ENCODE data around the gene FAM219A.
"Not testable (repeated sequence)": the region's sequence is repeated elsewhere in the genome, so short reads cannot be mapped to it uniquely, and the experiment has no call there.

FAM219A gene

DNA sequence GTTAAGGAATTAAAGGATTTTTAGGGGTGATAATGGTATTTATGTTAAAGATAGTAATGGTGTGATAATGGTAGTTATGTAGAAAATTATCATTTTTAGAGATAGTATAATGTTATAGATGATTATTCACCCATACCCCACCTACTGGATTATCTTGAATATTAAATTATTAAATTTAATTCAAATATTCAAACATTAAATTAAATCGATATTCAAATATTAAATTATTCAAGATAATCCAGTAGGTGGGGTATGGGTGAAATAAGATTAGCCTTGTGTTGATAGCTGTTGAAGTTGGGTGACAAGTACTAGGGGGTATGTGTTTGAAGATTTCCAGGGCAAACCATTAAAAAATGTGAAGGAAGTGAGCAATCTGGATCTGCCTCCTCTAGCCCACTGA is 15.6 kb downstream of the FAM219A start:
- DNase-seq = no peak

DNA sequence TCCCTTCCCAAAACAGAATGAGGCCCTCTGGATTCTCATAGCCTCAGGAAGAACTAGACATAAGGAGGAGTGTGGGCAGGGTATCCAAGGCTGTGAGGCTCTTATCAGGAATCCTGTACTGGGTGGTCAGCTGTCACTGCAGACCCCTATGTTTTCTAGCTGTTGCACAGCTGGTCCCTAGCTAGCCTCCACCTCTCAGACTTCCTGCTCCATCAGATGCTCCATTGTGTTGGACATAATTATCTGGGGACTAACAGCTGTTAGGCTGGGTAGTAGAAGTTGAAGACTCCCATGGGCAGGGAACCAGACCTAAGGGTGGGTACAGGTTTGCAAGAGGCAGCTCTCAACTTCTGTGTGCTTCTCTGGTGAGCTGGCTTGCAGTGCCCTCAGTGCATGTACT is 18.4 kb downstream of the FAM219A start:
- DNase-seq = no peak

DNA sequence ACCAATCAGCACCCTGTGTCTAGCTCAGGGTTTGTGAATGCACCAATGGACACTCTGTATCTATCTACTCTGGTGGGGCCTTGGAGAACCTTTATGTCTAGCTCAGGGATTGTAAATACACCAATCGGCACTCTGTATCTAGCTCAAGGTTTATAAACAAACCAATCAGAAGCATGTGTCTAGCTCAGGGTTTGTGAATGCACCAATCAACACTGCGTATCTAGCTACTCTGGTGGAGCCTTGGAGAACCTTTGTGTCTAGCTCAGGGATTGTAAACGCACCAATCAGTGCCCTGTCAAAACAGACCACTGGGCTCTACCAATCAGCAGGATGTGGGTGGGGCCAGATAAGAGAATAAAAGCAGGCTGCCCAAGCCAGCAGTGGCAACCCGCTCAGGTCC is 19.9 kb downstream of the FAM219A start:
- DNase-seq = not testable (repeated sequence)

DNA sequence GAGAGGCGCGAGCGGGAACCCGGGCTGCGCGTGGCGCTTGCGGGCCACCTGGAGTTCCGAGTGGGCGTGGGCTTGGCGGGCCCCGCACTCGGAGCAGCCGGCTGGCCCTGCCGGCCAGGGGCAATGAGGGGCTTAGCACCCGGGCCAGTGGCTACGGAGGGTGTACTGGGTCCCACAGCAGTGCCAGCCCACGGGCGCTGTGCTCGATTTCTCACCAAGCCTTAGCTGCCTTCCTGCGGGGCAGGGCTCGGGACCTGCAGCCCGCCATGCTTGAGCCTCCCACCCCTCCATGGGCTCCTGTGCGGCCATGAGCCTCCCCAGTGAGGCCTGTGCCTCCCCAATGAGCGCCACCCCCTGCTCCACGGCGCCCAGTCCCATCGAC is 20.5 kb downstream of the FAM219A start:
- not testable (repeated sequence) for DNase-seq

DNA sequence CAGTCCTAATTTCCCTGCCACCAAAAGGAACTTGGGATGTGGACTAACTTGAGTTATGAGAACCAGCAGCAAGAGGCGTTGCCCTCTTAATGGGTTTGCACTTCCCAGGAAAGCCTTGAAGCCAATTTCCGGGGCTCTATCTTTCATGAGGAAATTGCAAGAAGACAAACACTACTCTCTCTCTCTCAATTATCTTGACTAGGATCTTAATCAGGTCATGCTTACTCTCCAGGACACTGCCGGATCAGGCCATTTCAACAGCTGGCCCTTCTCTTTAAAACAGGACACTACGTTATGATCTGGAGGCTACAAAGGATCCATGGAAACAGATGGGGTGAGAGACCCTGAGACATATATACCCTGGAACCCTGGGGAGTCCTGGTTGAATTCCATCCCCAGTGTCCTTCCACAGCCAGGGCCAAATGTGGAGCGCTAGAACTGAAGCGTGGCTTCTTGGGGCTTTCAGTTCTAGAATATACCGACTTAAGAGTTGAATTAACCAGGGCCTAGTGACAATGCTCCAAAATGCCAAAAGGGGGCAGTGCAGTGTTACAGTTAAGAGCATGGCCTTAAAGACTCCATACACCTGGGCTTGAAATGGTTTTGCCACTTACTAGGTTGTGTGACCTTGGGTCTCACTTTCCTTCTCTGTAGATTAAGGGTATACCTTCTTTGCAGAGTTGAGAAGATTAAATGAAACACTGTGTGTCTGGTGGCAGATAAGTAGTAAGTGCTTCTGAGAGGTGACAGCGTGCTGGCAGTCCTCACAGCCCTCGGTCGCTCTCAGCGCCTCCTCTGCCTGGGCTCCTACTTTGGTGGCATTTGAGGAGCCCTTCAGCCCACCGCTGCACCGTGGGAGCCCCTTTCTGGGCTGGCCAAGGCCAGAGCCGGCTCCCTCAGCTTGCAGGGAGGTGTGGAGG is 21.1 kb downstream of the FAM219A start:
- peak; percentile 11 to 71 (median 49) for DNase-seq

DNA sequence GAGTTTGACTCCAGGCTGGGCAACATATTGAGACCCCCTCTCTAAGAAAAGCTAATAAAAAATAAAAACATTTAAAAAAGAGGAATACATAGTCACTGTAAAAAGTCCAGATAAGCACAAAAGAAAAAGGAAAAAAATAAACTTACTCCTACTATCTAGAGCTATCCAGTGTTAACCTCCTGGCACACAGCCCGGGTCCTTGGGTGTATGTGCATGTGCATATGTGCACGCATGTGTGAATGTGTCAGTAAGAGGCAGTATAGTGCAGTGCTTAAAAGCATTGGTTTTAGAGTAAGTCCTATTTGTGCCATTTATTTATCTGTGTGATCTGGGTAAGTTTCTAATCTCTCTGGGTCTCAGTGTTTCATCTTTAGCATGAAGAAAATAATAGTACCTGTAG is 26.7 kb downstream of the FAM219A start:
- no peak for DNase-seq

DNA sequence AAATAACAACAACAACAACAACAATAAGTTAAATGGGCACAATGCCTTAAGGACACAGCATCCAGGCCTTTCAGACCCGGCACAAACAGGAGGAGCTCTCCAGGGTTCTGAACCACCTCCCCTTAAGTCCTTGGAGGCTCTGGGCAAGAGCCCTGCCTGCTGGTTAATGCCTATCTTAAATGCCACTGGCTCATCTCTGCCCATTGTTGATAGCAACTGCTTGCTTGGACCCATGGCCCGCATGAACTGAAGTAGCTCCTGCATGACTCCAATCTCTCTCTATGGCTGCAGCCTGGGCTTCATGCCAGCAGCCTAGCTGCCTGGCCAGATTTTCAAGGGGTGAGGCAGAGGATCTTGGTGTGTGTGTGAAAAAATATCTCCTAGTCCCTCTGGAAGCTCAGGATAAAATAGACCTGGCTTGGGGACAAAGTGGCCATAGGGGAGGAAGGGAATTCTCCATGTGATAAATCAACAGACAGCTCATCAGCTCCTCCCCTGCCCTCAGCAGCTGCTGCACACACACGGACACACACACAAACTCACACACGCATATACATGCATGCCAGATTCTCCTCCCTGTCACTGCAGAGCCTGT is 27.4 kb downstream of the FAM219A start:
- no peak for DNase-seq

DNA sequence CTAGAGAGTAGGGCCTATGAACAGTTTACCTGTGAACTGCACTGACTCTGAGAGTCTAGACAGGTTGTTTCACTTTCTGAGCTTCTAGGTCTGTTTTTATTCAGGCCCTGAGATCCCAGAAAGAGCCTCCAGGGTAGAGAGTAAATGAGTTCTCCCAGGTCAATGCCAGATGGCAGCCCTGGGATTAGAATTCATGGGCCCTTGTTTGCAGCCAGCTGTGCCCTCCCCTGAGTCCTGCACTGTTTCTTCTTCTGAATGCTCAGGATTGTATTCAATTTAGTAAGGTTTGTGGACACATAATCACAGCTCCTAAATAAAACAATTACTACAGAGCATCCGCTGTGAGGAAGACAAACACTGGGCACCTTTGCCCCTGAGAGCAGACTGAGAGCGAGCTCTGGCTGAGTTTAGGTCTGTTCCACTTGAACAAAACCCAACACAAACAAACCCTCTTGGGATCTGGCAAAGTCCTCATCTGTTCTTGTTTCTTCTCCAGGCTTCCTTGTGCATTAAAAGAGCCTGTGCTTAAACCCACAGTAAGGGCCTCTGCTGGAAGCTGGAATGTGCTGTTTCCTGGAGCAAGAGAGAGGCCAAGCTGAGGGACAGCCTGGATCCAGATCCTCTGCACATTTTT is 29.9 kb downstream of the FAM219A start:
- no peak for DNase-seq

DNA sequence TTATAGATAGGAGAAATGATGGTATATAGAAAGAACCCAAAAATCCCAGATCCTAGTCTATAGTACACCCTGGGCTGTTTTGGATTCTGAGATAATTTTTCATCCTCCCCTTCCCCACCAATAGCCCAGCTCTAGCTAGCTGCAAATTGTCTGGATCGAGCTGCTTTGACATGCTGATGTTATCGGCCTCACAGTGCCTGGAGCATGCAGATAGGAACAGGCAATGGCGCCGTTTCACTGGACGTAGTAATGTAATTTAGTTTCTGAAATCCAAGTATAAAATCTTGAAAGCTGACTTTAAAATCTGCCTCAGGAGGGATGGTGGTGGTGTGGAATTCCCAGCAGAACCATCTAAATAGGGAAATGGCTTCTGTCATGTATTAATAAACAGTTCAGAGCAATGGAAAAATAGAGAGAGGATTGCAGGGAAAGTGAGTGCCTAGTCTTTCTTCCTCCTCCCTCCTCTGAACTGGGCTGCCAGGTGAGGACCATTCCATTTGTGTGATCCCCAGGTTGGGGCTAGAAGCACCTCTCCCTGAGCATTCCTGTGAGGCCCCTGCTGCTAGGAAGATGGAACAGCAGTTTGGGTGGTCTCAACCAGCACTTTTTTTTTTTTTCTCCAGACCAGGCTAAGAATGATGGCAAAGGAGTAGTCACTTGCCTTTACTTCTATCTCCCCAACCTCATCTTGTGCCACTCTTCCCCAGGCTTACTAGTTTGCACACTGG is 31.9 kb downstream of the FAM219A start:
- no peak for DNase-seq

DNA sequence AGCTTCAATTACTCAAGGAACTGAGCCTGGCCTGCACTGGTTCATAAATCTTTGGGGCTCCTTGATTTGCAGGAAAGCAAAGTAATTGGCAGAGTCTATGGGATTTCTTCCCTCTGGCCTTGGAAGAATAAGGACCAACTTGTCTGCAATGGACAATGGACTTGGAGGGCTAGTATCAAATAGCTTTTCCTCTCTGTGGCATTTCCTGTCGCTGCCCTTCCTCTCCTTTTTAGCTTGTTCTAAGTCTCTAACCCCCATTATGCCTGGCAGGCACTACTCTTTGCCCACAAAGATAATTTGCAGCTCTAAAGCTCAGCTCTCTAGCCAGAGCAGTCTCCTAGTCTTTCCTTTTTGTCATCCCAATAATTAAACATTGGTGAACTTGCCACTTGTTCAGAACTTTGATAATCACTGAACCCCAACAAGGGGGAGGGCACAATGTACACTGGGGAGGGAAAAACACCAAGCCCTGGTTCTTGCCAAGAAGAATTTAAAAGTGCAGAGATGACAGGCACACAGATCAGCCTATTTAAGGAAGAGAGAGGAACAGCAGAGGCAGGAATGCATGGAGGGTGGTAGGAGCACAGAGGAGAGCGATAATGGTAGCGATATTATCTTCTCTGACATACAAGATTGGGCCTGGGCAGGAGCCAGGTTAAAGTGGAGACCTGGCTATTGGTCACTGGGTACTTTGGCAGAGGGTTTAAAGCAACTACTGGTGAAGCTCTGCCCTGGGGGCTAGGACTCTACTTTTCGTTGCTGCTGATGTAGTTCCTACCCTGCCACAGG is 38.5 kb downstream of the FAM219A start:
- DNase-seq = no peak

DNA sequence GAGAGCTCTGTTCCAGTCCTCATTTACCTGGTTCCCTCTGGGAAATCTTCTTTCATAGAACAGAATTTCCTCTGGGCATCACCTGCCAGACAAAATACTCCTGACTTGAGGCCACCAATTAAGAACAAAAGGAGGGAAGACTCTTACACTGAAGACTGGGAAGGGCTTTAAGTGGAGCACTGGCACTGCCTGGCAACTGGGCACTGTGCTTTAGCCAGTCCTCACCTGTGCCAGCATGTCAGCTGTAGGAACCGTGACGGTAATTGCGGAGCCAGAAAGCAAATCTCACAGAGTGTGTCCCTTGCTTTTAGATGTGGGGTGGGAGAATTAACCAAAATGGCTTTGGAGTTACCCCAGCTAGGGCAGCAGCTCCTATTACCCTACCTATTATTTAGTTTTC is 40.6 kb downstream of the FAM219A start:
- no peak for DNase-seq

DNA sequence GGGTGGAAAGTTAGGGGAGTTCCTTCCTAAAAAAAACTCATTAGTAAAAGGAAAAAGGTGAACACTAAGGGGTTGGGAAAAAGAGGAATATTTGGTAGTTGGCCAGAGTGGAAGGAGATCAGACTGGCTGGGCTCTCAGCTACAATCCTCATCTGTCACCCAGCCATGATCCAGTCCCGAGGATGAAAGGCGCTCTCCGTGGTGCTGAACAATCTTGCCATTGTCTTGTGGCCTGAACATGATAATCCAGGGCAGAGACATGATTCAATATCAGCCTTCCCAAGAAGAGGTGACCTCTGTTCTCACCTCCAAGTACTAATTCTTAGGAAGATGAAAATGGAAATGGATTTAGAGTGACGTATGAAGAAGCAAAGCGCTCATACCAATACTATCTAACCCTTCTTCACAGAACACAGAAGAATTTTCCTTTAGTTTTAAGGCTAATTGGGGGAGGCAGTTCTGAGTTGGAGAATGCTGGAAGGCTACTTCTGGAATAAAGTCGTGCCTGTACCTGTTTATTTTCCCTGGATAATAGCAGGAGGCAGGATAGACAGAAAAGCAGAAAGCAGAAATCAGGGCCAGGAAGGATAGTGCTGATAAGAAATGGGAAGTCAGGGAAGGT is 45.0 kb downstream of the FAM219A start:
- peak in 2 of 6 experiments; percentile 15 to 30 for DNase-seq

DNA sequence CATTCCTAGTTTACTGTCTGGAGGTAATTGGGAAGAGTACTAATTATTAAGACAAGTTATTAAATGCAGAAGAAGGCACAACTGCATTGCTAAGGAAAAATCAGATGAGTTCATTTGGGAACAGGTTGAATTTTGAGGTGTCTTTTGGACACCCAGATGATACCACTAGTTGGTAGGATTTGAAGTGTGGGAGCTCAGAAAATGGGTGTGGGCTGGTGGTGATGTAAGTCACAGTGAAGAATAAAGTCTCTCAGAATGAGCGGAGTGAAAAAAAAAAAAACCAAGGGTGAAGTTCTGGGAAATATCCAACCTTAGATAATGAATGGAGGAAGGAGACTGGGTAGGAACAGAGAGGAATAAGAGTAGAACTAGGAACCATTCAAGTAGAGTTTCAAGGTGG is 46.0 kb downstream of the FAM219A start:
- DNase-seq = no peak

DNA sequence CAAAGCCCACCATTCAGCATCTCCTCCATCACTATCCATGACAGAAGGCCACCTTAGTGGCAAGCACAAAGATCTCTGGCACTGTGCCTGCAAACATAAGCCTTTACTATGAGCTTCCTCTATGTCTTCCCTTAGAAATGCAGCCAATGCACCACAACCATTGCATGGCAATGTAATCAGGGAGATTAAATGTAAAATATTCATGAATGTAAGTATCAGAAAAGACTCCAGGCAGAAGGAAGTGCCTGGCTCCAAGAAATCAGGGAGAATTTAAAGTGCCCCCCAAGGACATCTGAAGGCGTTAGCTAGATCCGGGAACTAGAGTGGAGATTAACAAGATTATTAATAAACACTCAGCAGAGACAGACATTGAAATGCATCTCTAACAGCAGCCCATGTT is 49.2 kb downstream of the FAM219A start:
- no peak for DNase-seq

DNA sequence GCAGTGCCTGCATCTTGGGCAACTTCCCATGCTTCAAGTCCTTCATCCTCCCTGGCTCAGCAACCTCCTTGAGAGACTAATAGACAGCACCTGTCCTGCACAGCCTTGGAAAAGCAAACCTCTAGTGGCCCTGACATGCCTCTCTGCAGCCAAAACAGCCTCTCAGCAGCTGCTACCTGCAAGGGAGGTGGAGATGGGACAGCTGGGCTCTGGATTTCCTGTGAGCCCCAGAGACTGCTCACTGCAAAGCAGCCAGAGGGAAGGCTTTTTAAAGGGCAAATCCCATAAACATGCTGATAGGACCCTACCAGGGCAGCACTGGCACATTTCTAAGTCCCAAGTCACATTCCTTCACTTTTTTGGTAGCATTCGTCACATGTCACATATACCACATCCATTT is 50.2 kb downstream of the FAM219A start:
- no peak for DNase-seq

DNA sequence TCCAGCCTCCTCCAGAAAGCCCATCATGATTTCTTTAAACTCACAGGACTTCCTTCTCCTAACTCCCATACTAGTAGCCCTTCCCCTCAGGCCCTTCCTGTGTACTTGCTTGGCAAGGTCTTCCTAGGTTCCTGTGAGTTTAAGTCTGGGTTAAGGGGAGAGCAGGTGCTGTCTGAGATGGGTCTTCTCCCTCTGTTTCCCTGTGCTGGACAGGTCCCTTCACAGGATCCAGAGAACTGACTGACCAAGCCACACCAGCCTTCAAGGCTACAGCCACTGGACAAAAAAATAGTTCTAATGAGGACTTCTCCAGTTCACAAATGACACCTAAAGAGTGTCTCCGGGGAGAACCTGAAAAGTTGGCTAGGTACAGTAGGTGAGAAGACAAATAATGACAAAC is 52.2 kb downstream of the FAM219A start:
- no peak for DNase-seq

DNA sequence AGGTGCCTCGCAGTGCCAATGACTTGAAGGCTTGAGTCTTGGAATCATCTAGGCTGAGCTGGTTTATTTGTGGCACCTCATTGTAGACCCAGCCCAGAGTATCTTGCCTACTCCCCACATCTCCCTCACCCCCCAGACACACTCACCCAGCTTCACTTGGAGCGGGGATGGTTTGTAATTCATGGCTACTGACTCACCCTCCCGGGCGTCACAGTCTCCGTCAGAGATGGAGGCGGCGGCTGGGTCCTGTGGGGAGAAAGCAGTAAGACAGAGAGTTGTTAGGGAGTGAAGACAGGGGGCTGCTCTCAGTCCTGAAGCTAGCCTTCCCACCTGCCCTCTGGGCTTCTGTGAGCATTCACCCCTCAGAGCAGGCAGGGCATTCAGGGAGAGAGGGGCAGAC is 52.7 kb downstream of the FAM219A start:
- no peak for DNase-seq

DNA sequence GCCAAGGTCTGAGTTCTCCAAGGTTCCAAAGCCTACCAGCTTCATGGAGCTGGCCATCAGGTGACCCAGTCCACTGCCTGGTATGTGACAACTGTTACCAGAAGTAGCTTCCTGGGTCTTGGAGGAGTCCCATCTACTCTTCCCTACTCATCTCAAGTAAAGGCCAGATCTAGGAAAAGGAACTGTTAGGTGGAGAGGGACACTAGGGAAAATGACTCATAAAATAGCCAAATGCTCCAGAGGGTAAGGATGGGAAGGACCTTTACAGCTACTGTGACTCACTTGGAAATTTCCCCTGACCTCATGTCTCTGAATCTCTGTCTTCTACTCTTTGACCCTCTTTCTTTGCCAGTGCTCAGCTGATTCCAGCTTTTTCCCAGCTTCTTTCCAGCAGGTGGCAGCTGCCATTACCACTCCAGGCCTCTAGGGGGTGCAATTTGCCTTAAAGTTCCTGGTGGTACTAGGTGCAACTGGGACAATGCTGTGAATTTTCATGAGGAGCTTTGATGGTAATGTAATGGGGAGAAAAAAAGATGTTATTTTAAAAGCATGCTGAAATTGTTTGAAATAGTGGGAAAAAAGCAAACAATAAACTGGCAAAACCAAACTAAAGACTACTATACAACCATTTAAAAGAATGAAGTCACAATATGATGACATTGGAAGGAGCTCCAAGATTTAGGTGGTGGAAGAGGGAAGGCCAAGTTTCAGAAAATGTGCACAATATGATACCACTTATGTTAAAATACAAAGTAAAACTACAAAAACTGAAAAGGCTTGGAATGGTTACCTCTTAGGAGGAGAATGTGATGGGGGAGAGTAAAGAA is 54.6 kb downstream of the FAM219A start:
- peak in 5 of 6 experiments; percentile 12 to 56 (median 38) for DNase-seq

DNA sequence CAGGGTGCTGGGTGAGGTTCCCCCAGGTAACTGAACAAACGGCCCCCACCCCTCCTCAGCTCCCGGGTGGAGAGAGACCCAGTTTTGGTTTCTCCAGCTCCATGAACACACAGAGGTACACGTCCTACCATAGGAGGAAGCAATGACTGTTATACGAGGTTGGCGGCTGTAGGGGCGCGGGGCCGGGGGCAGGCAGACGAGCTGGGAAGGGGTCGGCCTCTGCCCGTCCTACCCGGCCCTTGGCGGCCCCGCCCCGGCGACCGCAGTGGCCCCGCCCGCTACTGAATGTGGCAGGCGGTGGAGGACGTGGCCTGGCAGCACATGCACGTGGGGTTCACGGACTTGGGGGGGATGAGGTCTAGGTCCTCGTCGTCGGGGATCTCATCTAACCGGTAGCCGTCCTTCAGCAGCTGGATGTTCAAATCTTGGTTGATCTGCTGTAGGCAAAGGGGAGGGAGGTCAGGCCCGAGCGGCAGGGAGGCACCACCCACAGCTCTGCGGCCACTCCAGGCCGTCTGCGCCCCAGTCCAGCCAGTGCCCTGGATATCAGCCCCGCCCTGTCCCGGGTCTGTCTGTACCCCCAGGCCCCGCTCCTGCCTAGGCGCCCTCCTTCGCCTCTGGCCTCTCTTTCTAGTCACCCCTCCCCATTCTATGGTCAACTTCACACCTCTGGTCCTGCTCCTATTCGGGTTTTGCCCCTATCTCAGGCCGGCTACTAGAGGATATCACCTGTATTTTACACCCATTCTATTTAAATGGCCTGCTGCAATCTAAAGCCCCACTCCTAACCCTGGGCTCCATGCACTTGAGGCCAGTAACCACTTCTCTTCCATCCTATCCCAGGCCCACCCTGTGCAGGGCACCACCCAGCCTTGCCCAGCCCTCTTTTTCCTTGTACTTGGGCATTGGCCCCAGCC is 57.4 kb downstream of the FAM219A start:
- no peak for DNase-seq

DNA sequence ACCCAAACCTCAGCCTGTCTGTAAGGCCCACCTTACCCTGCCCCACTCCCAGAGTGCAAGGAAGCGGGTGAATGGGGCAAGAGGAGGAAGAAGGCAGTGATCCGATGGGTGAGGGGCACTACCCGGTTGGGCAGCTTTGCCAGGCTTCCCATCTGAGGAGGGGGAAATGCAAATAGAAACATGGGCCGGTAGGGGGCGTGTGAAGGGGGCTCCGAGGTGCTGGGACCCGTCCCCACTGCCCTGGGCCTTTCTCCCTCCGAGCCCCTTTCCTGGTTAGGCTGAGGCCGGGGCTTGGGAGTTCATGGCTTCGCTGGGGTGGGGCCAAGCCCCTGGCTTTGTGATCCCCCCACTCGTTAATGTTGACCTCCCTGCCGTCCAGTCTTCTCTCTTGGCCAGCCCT is 58.1 kb downstream of the FAM219A start:
- no peak for DNase-seq

Measured in stimulated activated naive CD4-positive, alpha-beta T cell (primary cell).